ENCODE measurements around the gene NRXN3. TPM values are rescaled to one million over a fixed set of nuclear protein-coding genes. Genes with fewer than 3 reads are reported as not detected.

NRXN3 gene
- total RNA-seq, 1 experiment from 2014 or later: not detected

DNA sequence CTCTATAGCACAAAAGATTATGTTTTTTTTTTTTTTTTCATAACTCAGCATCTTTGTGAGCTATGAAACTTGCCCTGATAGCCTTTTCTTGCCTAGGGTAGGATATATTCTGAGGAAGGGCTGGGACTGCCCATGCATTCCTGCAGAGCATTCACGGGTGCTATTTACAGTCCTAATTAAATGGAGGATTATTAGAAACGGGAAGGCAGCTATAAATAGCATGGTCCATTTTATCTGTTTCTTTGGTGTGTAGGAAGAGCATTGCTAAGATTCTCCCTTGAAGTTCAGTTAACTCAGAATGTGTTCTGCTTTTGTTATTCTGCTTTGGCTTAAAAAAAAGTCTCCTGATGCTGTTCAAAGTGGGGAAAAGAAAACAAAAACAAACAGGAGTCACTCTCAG, 1410.2 kb downstream of the NRXN3 start:
- POLR2A ChIA-PET: no interaction called here
- RAD21 ChIA-PET (ENCODE audit: low non-redundant PET in 1 of 2, low total read pairs in 2 of 2, uncharacterized antibody in 2 of 2, unreplicated experiment in 2 of 2): no interaction called here
- TF ChIP-seq ZNF274 (IDR thresholded peaks at IDR 0.05; ENCODE audit: low read depth, low read length) (no peak), RAD21 (IDR thresholded peaks at IDR 0.05; ENCODE audit: low read depth) (no peak), SP1 (IDR thresholded peaks at IDR 0.05; ENCODE audit: low read depth) (no peak), POLR2AphosphoS5 (IDR thresholded peaks at IDR 0.05; ENCODE audit: low read depth, low read length) (no peak)
- TF ChIP-seq, protein P1, sequence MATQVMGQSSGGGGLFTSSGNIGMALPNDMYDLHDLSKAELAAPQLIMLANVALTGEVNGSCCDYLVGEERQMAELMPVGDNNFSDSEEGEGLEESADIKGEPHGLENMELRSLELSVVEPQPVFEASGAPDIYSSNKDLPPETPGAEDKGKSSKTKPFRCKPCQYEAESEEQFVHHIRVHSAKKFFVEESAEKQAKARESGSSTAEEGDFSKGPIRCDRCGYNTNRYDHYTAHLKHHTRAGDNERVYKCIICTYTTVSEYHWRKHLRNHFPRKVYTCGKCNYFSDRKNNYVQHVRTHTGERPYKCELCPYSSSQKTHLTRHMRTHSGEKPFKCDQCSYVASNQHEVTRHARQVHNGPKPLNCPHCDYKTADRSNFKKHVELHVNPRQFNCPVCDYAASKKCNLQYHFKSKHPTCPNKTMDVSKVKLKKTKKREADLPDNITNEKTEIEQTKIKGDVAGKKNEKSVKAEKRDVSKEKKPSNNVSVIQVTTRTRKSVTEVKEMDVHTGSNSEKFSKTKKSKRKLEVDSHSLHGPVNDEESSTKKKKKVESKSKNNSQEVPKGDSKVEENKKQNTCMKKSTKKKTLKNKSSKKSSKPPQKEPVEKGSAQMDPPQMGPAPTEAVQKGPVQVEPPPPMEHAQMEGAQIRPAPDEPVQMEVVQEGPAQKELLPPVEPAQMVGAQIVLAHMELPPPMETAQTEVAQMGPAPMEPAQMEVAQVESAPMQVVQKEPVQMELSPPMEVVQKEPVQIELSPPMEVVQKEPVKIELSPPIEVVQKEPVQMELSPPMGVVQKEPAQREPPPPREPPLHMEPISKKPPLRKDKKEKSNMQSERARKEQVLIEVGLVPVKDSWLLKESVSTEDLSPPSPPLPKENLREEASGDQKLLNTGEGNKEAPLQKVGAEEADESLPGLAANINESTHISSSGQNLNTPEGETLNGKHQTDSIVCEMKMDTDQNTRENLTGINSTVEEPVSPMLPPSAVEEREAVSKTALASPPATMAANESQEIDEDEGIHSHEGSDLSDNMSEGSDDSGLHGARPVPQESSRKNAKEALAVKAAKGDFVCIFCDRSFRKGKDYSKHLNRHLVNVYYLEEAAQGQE (IDR thresholded peaks at IDR 0.05; ENCODE audit: low read depth): no peak
- no peak overlapping the region for H3K9ac ChIP-seq (ENCODE audit: low read length)
- BruUV-seq (replicated peaks): no TSS peak
- H3K4me1 ChIP-seq (ENCODE audit: control insufficient read depth in 1 of 2, insufficient read depth in 2 of 2, low read length in 2 of 2): no peaks in the 10 kb centered on the region
- H3K4me3 ChIP-seq (replicated peaks in 1 of 2; ENCODE audit: low read depth in 1 of 2, low read length in 2 of 2): no peak overlapping the region
- no peaks in the 10 kb centered on the region for H3K79me2 ChIP-seq (ENCODE audit: insufficient read depth, low read length)
- no peak overlapping the region for H2AFZ ChIP-seq (ENCODE audit: low read depth, low read length, poor library complexity, severe bottlenecking)
- H3K9me3 ChIP-seq (ENCODE audit: control insufficient read depth in 1 of 2, insufficient read depth in 1 of 2, low read depth in 1 of 2, low read length in 2 of 2): peaks cover 16 to 22% of the 10 kb centered on the region in 2 experiments; a peak in 3 of 4 replicates
- no peak overlapping the region for H3K27ac ChIP-seq (ENCODE audit: low read depth, low read length)
- no peaks in the 10 kb centered on the region for H3K27me3 ChIP-seq (ENCODE audit: insufficient read depth, low read length)
- DNase-seq (ENCODE audit: low read depth, low spot score): no peak
- no peaks in the 10 kb centered on the region for H4K20me1 ChIP-seq (ENCODE audit: insufficient read depth)
- H3K4me2 ChIP-seq (ENCODE audit: low read length): no peak overlapping the region
- no peak for ATAC-seq
- no peaks in the 10 kb centered on the region for H3K36me3 ChIP-seq (ENCODE audit: control insufficient read depth in 1 of 2, insufficient read depth in 2 of 2, low read length in 2 of 2)
- CTCF ChIA-PET: no interaction called here
- H3K9me2 ChIP-seq (ENCODE audit: insufficient read depth): no peaks in the 10 kb centered on the region
- intact Hi-C loops (cut with micrococcal nuclease): no loop called here

DNA sequence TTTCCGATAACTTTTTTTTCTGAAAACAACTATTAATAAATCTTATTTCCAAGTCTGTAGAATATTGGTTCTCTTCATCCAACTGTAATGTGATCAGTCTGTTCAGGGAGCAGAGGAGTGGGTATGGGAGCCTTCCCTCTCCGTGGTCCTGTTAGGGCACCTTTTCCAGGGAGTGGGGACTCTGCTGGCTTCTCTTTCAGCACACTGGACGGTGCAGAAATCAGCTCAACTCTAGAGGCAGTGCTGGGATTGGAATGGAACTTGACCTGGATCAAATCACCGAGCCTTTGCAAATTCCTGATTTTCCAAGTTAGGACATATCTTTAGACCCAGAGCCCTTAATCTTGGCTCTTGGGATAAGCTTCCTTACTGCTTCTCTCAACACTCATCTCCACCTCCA, 1410.7 kb downstream of the NRXN3 start:
- no peak for ATAC-seq
- no peaks in the 10 kb centered on the region for H3K4me1 ChIP-seq (ENCODE audit: control insufficient read depth in 1 of 2, insufficient read depth in 2 of 2, low read length in 2 of 2)
- H2AFZ ChIP-seq (ENCODE audit: low read depth, low read length, poor library complexity, severe bottlenecking): no peak overlapping the region
- H3K27me3 ChIP-seq (ENCODE audit: insufficient read depth, low read length): no peaks in the 10 kb centered on the region
- POLR2A ChIA-PET: no interaction called here
- no peaks in the 10 kb centered on the region for H4K20me1 ChIP-seq (ENCODE audit: insufficient read depth)
- H3K9me3 ChIP-seq (ENCODE audit: control insufficient read depth in 1 of 2, insufficient read depth in 1 of 2, low read depth in 1 of 2, low read length in 2 of 2): peaks cover 14 to 20% of the 10 kb centered on the region in 2 experiments; a peak in 3 of 4 replicates
- no peaks in the 10 kb centered on the region for H3K9me2 ChIP-seq (ENCODE audit: insufficient read depth)
- H3K4me2 ChIP-seq (ENCODE audit: low read length): no peak overlapping the region
- intact Hi-C loops (cut with micrococcal nuclease): no loop called here
- CTCF ChIA-PET: no interaction called here
- no peak for DNase-seq (ENCODE audit: low read depth, low spot score)
- H3K4me3 ChIP-seq (replicated peaks in 1 of 2; ENCODE audit: low read depth in 1 of 2, low read length in 2 of 2): no peak overlapping the region
- H3K79me2 ChIP-seq (ENCODE audit: insufficient read depth, low read length): no peaks in the 10 kb centered on the region
- H3K36me3 ChIP-seq (ENCODE audit: control insufficient read depth in 1 of 2, insufficient read depth in 2 of 2, low read length in 2 of 2): no peaks in the 10 kb centered on the region
- no peak overlapping the region for H3K27ac ChIP-seq (ENCODE audit: low read depth, low read length)
- RAD21 ChIA-PET (ENCODE audit: low non-redundant PET in 1 of 2, low total read pairs in 2 of 2, uncharacterized antibody in 2 of 2, unreplicated experiment in 2 of 2): no interaction called here
- no peak overlapping the region for H3K9ac ChIP-seq (ENCODE audit: low read length)
- no TSS peak for BruUV-seq (replicated peaks)
- TF ChIP-seq SIN3A (IDR thresholded peaks at IDR 0.05; ENCODE audit: low read depth) (no peak), RAD21 (IDR thresholded peaks at IDR 0.05; ENCODE audit: low read depth) (no peak), YY1 (IDR thresholded peaks at IDR 0.05; ENCODE audit: extremely low read depth, insufficient replicate concordance, low read depth, low read length) (no peak), ELF1 (IDR thresholded peaks at IDR 0.05; ENCODE audit: borderline replicate concordance, low read depth) (no peak), EGR1 (IDR thresholded peaks at IDR 0.05; ENCODE audit: low read depth) (no peak), JUND (IDR thresholded peaks at IDR 0.05) (no peak)
- TF ChIP-seq, protein P2, sequence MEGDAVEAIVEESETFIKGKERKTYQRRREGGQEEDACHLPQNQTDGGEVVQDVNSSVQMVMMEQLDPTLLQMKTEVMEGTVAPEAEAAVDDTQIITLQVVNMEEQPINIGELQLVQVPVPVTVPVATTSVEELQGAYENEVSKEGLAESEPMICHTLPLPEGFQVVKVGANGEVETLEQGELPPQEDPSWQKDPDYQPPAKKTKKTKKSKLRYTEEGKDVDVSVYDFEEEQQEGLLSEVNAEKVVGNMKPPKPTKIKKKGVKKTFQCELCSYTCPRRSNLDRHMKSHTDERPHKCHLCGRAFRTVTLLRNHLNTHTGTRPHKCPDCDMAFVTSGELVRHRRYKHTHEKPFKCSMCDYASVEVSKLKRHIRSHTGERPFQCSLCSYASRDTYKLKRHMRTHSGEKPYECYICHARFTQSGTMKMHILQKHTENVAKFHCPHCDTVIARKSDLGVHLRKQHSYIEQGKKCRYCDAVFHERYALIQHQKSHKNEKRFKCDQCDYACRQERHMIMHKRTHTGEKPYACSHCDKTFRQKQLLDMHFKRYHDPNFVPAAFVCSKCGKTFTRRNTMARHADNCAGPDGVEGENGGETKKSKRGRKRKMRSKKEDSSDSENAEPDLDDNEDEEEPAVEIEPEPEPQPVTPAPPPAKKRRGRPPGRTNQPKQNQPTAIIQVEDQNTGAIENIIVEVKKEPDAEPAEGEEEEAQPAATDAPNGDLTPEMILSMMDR (IDR thresholded peaks at IDR 0.05 in 2 of 3, conservative IDR thresholded peaks at IDR 0.05 in 1 of 3; ENCODE audit: borderline replicate concordance in 1 of 3, insufficient read depth in 1 of 3, low read depth in 2 of 3, low read length in 2 of 3): no peak
- TF ChIP-seq, protein P3, sequence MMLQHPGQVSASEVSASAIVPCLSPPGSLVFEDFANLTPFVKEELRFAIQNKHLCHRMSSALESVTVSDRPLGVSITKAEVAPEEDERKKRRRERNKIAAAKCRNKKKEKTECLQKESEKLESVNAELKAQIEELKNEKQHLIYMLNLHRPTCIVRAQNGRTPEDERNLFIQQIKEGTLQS (IDR thresholded peaks at IDR 0.05): no peak
- TF ChIP-seq, protein P4, sequence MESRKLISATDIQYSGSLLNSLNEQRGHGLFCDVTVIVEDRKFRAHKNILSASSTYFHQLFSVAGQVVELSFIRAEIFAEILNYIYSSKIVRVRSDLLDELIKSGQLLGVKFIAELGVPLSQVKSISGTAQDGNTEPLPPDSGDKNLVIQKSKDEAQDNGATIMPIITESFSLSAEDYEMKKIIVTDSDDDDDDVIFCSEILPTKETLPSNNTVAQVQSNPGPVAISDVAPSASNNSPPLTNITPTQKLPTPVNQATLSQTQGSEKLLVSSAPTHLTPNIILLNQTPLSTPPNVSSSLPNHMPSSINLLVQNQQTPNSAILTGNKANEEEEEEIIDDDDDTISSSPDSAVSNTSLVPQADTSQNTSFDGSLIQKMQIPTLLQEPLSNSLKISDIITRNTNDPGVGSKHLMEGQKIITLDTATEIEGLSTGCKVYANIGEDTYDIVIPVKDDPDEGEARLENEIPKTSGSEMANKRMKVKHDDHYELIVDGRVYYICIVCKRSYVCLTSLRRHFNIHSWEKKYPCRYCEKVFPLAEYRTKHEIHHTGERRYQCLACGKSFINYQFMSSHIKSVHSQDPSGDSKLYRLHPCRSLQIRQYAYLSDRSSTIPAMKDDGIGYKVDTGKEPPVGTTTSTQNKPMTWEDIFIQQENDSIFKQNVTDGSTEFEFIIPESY (IDR thresholded peaks at IDR 0.05; ENCODE audit: extremely low read depth, insufficient replicate concordance, low read length): no peak

Data from HCT116 (cell line).